HG03354 (cell line): ENCODE data around the gene PTPRJ.

ENCODE experiments used
- ATAC-seq: cut with Tn5 transposase; IDR thresholded peaks from one replicate; pipeline ENCODE4 v1.9.1; 2021; ENCODE audit warnings: mild to moderate bottlenecking; ENCODE audit not compliant: unreplicated experiment, poor library complexity, severe bottlenecking

The PTPRJ gene

GRCh38 chr11:47992959-47993820 is 12.8 kb downstream of the PTPRJ start:
- ATAC-seq, result no peak

GRCh38 chr11:47994417-47994816 is 14.1 kb downstream of the PTPRJ start:
- no peak for ATAC-seq

- ATAC-seq, result no peak
Measured at GRCh38 chr11:47995360-47995769, 15.0 kb downstream of the PTPRJ start.

- ATAC-seq, result no peak
Measured at GRCh38 chr11:47997063-47998053, 17.0 kb downstream of the PTPRJ start.

- no peak for ATAC-seq
Measured at GRCh38 chr11:47998345-47998732, 18.0 kb downstream of the PTPRJ start.

- ATAC-seq, result no peak
Measured at GRCh38 chr11:47998733-47999359, 18.5 kb downstream of the PTPRJ start.

GRCh38 chr11:48000432-48000831 is 20.1 kb downstream of the PTPRJ start:
- ATAC-seq, result no peak

GRCh38 chr11:48001438-48002021 is 21.2 kb downstream of the PTPRJ start:
- peak; percentile 89 for ATAC-seq

- no peak for ATAC-seq
Measured at GRCh38 chr11:48002561-48002960, 22.2 kb downstream of the PTPRJ start.

- ATAC-seq, result no peak
Measured at GRCh38 chr11:48003926-48004325, 23.6 kb downstream of the PTPRJ start.

GRCh38 chr11:48004456-48004855 is 24.1 kb downstream of the PTPRJ start:
- ATAC-seq, result no peak

GRCh38 chr11:48005136-48005535 is 24.8 kb downstream of the PTPRJ start:
- ATAC-seq, result no peak

- no peak for ATAC-seq
Measured at GRCh38 chr11:48005831-48006270, 25.5 kb downstream of the PTPRJ start.

GRCh38 chr11:48006301-48006992 is 26.1 kb downstream of the PTPRJ start:
- peak; percentile 72 for ATAC-seq

GRCh38 chr11:48007677-48008076 is 27.3 kb downstream of the PTPRJ start:
- no peak for ATAC-seq

GRCh38 chr11:48008951-48009270 is 28.6 kb downstream of the PTPRJ start:
- peak; percentile 32 for ATAC-seq

- no peak for ATAC-seq
Measured at GRCh38 chr11:48011102-48011797, 30.9 kb downstream of the PTPRJ start.

GRCh38 chr11:48011798-48012391 is 31.5 kb downstream of the PTPRJ start:
- ATAC-seq, result no peak
